HCT116 (cell line): ENCODE results near the gene GTF2H4. TPM values are rescaled to one million over a fixed set of nuclear protein-coding genes. Genes with fewer than 3 reads are reported as not detected.

ENCODE experiments used
- ATAC-seq: fragments of 200-7000 bp; cut with Tn5 transposase; 2 replicates; pipeline ENCODE4 v1.9.1; 2020; ENCODE audit warnings: mild to moderate bottlenecking, moderate library complexity
- BruUV-seq: library from RNA; stranded (reverse); fragments of 400-500 nt; replicated peaks from 2 replicates; lab custom pipeline; 2021; lab: Mats Ljungman, UMichigan
- CTCF ChIA-PET: fragments of 300-600 bp; sonication (Branson Sonifier 250); formaldehyde crosslinking; loops from one replicate; lab custom pipeline; 2021; ENCODE audit warnings: antibody characterized with exemption; lab: Charles Lee
- POLR2A ChIA-PET: fragments of 300-600, 350-600 bp; sonication (Branson Sonifier 250); formaldehyde crosslinking; loops from one replicate; lab custom pipeline; 2021; ENCODE audit warnings: antibody characterized with exemption; lab: Charles Lee
- RAD21 ChIA-PET, 2 experiments: fragments of 300-600 bp; sonication (Branson Sonifier 250); formaldehyde crosslinking; loops; one replicate each; lab custom pipeline; 2023; ENCODE audit warnings: low total read pairs in 2 of 2; ENCODE audit not compliant: uncharacterized antibody in 2 of 2, unreplicated experiment in 2 of 2, low non-redundant PET in 1 of 2; lab: Charles Lee
- DNase-seq: peaks from one replicate; pipeline ENCODE4 v3.0.0-alpha.2; 2010; ENCODE audit warnings: low read depth, low spot score
- H2AFZ ChIP-seq: fragments of 200-600 bp; shearing (Covaris generic), sonication (generic); 2 replicates; pipeline ENCODE4 v1.6.1; 2017; ENCODE audit warnings: low read depth, mixed run types, mixed read lengths, antibody characterized with exemption, low read length; ENCODE audit not compliant: poor library complexity, severe bottlenecking
- H3K27ac ChIP-seq: 2 replicates; pipeline ENCODE4 v1.5.1; 2012; ENCODE audit warnings: low read depth, low read length
- H3K27me3 ChIP-seq: fragments of 200-600 bp; sonication (generic); 2 replicates; pipeline ENCODE4 v1.6.1; 2016; ENCODE audit warnings: mixed run types, low read length, mixed read lengths; ENCODE audit not compliant: insufficient read depth
- H3K36me3 ChIP-seq, 2 experiments: fragments of 200-500 bp in 1 of 2; fragments of 200-600 bp in 1 of 2; sonication (Bioruptor generic) in 1 of 2; sonication (generic) in 1 of 2; 2 replicates each; pipeline versions ENCODE4 v1.5.1 to v1.6.1; 2014 to 2016; ENCODE audit warnings: low read length in 2 of 2, inconsistent platforms in 1 of 2, mixed read lengths in 1 of 2, mixed run types in 1 of 2; ENCODE audit not compliant: insufficient read depth in 2 of 2, control insufficient read depth in 1 of 2
- H3K4me1 ChIP-seq, 2 experiments: fragments of 200-600 bp in 1 of 2; sonication (generic) in 1 of 2; 2 replicates each; pipeline versions ENCODE4 v1.5.1 to v1.6.1; 2012 to 2017; ENCODE audit warnings: low read length in 2 of 2, inconsistent platforms in 1 of 2, mild to moderate bottlenecking in 1 of 2, mixed read lengths in 1 of 2, mixed run types in 1 of 2, moderate library complexity in 1 of 2; ENCODE audit not compliant: insufficient read depth in 2 of 2, control insufficient read depth in 1 of 2
- H3K4me2 ChIP-seq: fragments of 200-600 bp; sonication (generic); 2 replicates; pipeline ENCODE4 v1.6.1; 2017; ENCODE audit warnings: mixed run types, low read length, mixed read lengths
- H3K4me3 ChIP-seq, 2 experiments: fragments of 200-600 bp in 1 of 2; sonication (generic) in 1 of 2; replicated peaks in 1 of 2; 2 replicates each; pipeline ENCODE4 v1.5.1; 2011 to 2016; ENCODE audit warnings: low read length in 2 of 2, control low read depth in 1 of 2, low read depth in 1 of 2, mild to moderate bottlenecking in 1 of 2, mixed read lengths in 1 of 2, mixed run types in 1 of 2
- H3K79me2 ChIP-seq: fragments of 200-600 bp; sonication (generic); 2 replicates; pipeline ENCODE4 v1.6.1; 2017; ENCODE audit warnings: mild to moderate bottlenecking, mixed run types, low read length, moderate library complexity, mixed read lengths; ENCODE audit not compliant: insufficient read depth
- H3K9ac ChIP-seq: fragments of 200-600 bp; sonication (generic); 2 replicates; pipeline ENCODE4 v1.6.1; 2016; ENCODE audit warnings: low read length, mixed read lengths
- H3K9me2 ChIP-seq: fragments of 200-600 bp; sonication (generic), shearing (Covaris generic); 2 replicates; pipeline ENCODE4 v1.6.1; 2017; ENCODE audit warnings: mixed run types, mild to moderate bottlenecking, moderate library complexity; ENCODE audit not compliant: insufficient read depth
- H3K9me3 ChIP-seq, 2 experiments: fragments of 200-500 bp in 1 of 2; fragments of 200-600 bp in 1 of 2; sonication (Bioruptor generic) in 1 of 2; sonication (generic) in 1 of 2; 2 replicates each; pipeline ENCODE4 v1.6.1; 2014 to 2017; ENCODE audit warnings: low read length in 2 of 2, mixed read lengths in 2 of 2, inconsistent platforms in 1 of 2, low read depth in 1 of 2, mild to moderate bottlenecking in 1 of 2, mixed run types in 1 of 2, moderate library complexity in 1 of 2; ENCODE audit not compliant: control insufficient read depth in 1 of 2, insufficient read depth in 1 of 2
- H4K20me1 ChIP-seq: fragments of 200-600 bp; sonication (generic), shearing (Covaris generic); 2 replicates; pipeline ENCODE4 v1.6.1; 2017; ENCODE audit warnings: mixed run types, mild to moderate bottlenecking, moderate library complexity; ENCODE audit not compliant: insufficient read depth
- CBX3 ChIP-seq: IDR thresholded peaks from 2 replicates; pipeline ENCODE4 v1.6.1; 2012; ENCODE audit warnings: low read depth
- EZH2 ChIP-seq: fragments of 200-600 bp; sonication (generic); IDR thresholded peaks from 2 replicates; pipeline ENCODE4 v1.6.1; 2017; ENCODE audit warnings: antibody characterized with exemption, mixed run types
- JUND ChIP-seq: IDR thresholded peaks from 2 replicates; pipeline ENCODE4 v1.6.1; 2012
- POLR2A ChIP-seq: IDR thresholded peaks from 2 replicates; pipeline ENCODE4 v1.7.0; 2011; ENCODE audit warnings: borderline replicate concordance; ENCODE audit not compliant: insufficient read depth, insufficient read length; ENCODE audit errors: extremely low read depth
- POLR2AphosphoS5 ChIP-seq: IDR thresholded peaks from 2 replicates; pipeline ENCODE4 v1.6.1; 2011; ENCODE audit warnings: mild to moderate bottlenecking, low read depth, low read length, moderate library complexity
- RAD21 ChIP-seq: IDR thresholded peaks from 2 replicates; pipeline ENCODE4 v1.6.1; 2012; ENCODE audit warnings: low read depth, mild to moderate bottlenecking
- SIN3A ChIP-seq: IDR thresholded peaks from 2 replicates; pipeline ENCODE4 v1.6.1; 2012; ENCODE audit warnings: low read depth
- SRF ChIP-seq: IDR thresholded peaks from 2 replicates; pipeline ENCODE4 v1.6.1; 2012; ENCODE audit warnings: low read depth
- ZBTB33 ChIP-seq: IDR thresholded peaks from 2 replicates; pipeline ENCODE4 v1.6.1; 2011; ENCODE audit warnings: mild to moderate bottlenecking, low read length, moderate library complexity; ENCODE audit not compliant: insufficient replicate concordance; ENCODE audit errors: extremely low read depth
- ZNF274 ChIP-seq: fragments of 200-500 bp; sonication (Bioruptor generic); IDR thresholded peaks from 2 replicates; pipeline ENCODE4 v1.6.1; 2014; ENCODE audit warnings: mild to moderate bottlenecking, low read depth, low read length, inconsistent platforms
- intact Hi-C: fragments of 100-400 bp; cut with micrococcal nuclease; formaldehyde crosslinking; loops from 2 replicates; pipeline ENCODE4 v1.10.0; 2022
- total RNA-seq: library from RNA; stranded (reverse); gene quantifications from one replicate; pipeline ENCODE4 v1.2.1, GENCODE V29; 2021; ENCODE audit not compliant: unreplicated experiment
- TF ChIP-seq, protein P1 (sequence below), 3 experiments: fragments of 200-600 bp in 1 of 3; sonication (generic) in 1 of 3; IDR thresholded peaks in 2 of 3; conservative IDR thresholded peaks in 1 of 3; 2 replicates each; pipeline ENCODE4 v1.5.1; 2012 to 2017; ENCODE audit warnings: low read depth in 2 of 3, low read length in 2 of 3, antibody characterized with exemption in 1 of 3, borderline replicate concordance in 1 of 3, control low read depth in 1 of 3, mild to moderate bottlenecking in 1 of 3, mixed read lengths in 1 of 3, mixed run types in 1 of 3, moderate library complexity in 1 of 3; ENCODE audit not compliant: insufficient read depth in 1 of 3

Gene GTF2H4
- total RNA-seq, 1 experiment from 2014 or later, result 59.7 TPM

DNA sequence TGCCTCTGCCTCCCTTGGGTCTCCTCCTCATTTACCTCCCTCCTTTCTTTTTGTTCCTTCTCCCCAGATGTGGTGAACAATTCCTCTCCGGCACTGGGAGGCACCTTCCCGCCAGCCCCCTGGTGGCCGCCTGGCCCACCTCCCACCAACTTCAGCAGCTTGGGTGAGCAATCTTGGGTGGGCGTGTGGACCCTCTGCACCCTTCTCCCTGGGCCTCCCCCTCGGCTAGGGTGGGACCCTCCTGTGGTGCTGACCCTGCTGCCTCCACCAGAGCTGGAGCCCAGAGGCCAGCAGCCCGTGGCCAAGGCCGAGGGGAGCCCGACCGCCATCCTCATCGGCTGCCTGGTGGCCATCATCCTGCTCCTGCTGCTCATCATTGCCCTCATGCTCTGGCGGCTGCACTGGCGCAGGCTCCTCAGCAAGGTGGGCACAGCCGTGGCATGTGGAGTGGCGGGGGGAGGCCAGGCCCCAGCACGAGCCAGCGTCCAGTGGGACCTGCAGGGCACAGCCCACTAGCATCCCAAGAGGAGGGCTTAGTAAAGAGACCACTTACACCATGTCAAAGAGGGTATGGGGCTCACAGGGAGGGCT, 14.9 kb upstream of the GTF2H4 start:
- ATAC-seq (peak; percentile 47), DNase-seq (no peak)
- Histone ChIP-seq H3K9ac (no peak overlapping the region), H4K20me1 (no peaks in the 10 kb centered on the region), H3K9me3 (no peaks in the 10 kb centered on the region), H3K36me3 (peaks cover 68 to 71% of the 10 kb centered on the region in 2 experiments), H3K4me2 (no peak overlapping the region), H3K4me3 (no peak overlapping the region), H2AFZ (no peak overlapping the region), H3K79me2 (peaks cover 30% of the 10 kb centered on the region), H3K27ac (no peak overlapping the region), H3K27me3 (no peaks in the 10 kb centered on the region), H3K4me1 (peaks cover 5% of the 10 kb centered on the region in 2 experiments; a peak in 3 of 4 replicates), H3K9me2 (no peaks in the 10 kb centered on the region)
- CTCF ChIA-PET, result no interaction called here
- intact Hi-C loops, result no loop called here
- POLR2A ChIA-PET, result no interaction called here
- BruUV-seq, result no TSS peak
- TF ChIP-seq, protein P1, sequence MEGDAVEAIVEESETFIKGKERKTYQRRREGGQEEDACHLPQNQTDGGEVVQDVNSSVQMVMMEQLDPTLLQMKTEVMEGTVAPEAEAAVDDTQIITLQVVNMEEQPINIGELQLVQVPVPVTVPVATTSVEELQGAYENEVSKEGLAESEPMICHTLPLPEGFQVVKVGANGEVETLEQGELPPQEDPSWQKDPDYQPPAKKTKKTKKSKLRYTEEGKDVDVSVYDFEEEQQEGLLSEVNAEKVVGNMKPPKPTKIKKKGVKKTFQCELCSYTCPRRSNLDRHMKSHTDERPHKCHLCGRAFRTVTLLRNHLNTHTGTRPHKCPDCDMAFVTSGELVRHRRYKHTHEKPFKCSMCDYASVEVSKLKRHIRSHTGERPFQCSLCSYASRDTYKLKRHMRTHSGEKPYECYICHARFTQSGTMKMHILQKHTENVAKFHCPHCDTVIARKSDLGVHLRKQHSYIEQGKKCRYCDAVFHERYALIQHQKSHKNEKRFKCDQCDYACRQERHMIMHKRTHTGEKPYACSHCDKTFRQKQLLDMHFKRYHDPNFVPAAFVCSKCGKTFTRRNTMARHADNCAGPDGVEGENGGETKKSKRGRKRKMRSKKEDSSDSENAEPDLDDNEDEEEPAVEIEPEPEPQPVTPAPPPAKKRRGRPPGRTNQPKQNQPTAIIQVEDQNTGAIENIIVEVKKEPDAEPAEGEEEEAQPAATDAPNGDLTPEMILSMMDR (IDR thresholded peaks at IDR 0.05 in 2 of 3, conservative IDR thresholded peaks at IDR 0.05 in 1 of 3; ENCODE audit: borderline replicate concordance in 1 of 3, insufficient read depth in 1 of 3, low read depth in 2 of 3, low read length in 2 of 3), result peak in 2 of 3 experiments; percentile 38 to 46; a peak in 3 of 6 replicates
- no peak for TF ChIP-seq POLR2AphosphoS5
- RAD21 ChIA-PET, result no interaction called here

GRCh38 chr6:30893666-30894065, 14.3 kb upstream of the GTF2H4 start:
- ChIA-PET RAD21 (no interaction called here), POLR2A (no interaction called here), CTCF (no interaction called here)
- Histone ChIP-seq H3K79me2 (peaks cover 24% of the 10 kb centered on the region), H3K4me1 (no peaks in the 10 kb centered on the region; a peak in 1 of 4 replicates), H3K4me2 (no peak overlapping the region), H4K20me1 (no peaks in the 10 kb centered on the region), H3K9me3 (no peaks in the 10 kb centered on the region), H3K9ac (no peak overlapping the region), H3K36me3 (peaks cover 71% of the 10 kb centered on the region in 2 experiments), H3K4me3 (no peak overlapping the region), H2AFZ (no peak overlapping the region), H3K27ac (no peak overlapping the region), H3K27me3 (no peaks in the 10 kb centered on the region), H3K9me2 (no peaks in the 10 kb centered on the region)
- no peak for ATAC-seq
- BruUV-seq, result no TSS peak
- TF ChIP-seq ZNF274, result no peak
- TF ChIP-seq SIN3A, result no peak
- TF ChIP-seq POLR2A, result no peak
- TF ChIP-seq JUND, result no peak
- no peak for TF ChIP-seq CBX3
- no peak for TF ChIP-seq EZH2
- no peak for TF ChIP-seq RAD21
- no peak for TF ChIP-seq SRF
- TF ChIP-seq ZBTB33, result no peak
- intact Hi-C loops, result no loop called here
- no peak for DNase-seq
